Epithelial cell of proximal tubule (primary cell): Measurements from ENCODE around the gene PPP3CA. TPM values are rescaled to one million over a fixed set of nuclear protein-coding genes. Genes with fewer than 3 reads are reported as not detected.

Source experiments
- DNase-seq: peaks from one replicate; pipeline ENCODE4 v3.0.0-alpha.2; 2011; ENCODE audit warnings: low read depth
- H3K4me3 ChIP-seq: 2 replicates; pipeline ENCODE4 v1.5.1; 2011; ENCODE audit warnings: low read depth, mild to moderate bottlenecking, low read length
- CTCF ChIP-seq: conservative IDR thresholded peaks from 2 replicates; pipeline ENCODE4 v1.5.1; 2012; ENCODE audit warnings: low read depth, mild to moderate bottlenecking, low read length
- total RNA-seq: library from RNA; depleted of rRNA; stranded (reverse); fragments of >200 nt; gene quantifications from 2 replicates; pipeline ENCODE4 v1.2.3, GENCODE V29; 2015

Gene PPP3CA
- total RNA-seq, 1 donor from 2014 or later: 16.5 TPM

- DNase-seq: no peak
- no peak for TF ChIP-seq CTCF
- no peak overlapping the region for H3K4me3 ChIP-seq
Observed at GRCh38 chr4:101028886-101029285, 318.4 kb downstream of the PPP3CA start.

- no peak overlapping the region for H3K4me3 ChIP-seq
- TF ChIP-seq CTCF: no peak
- no peak for DNase-seq
Observed at GRCh38 chr4:101027721-101028120, 319.6 kb downstream of the PPP3CA start.

- DNase-seq: no peak
- no peak for TF ChIP-seq CTCF
- H3K4me3 ChIP-seq: no peak overlapping the region
Observed at GRCh38 chr4:101025755-101026154, 321.6 kb downstream of the PPP3CA start.

GRCh38 chr4:101022151-101023024 is 324.9 kb downstream of the PPP3CA start:
- no peak overlapping the region for H3K4me3 ChIP-seq
- no peak for DNase-seq
- no peak for TF ChIP-seq CTCF

- no peak for DNase-seq
- no peak overlapping the region for H3K4me3 ChIP-seq
- no peak for TF ChIP-seq CTCF
Observed at GRCh38 chr4:101020956-101021355, 326.4 kb downstream of the PPP3CA start.

GRCh38 chr4:101019941-101020401 is 327.4 kb downstream of the PPP3CA start:
- TF ChIP-seq CTCF: no peak
- no peak overlapping the region for H3K4me3 ChIP-seq
- peak; percentile 40 for DNase-seq

- no peak for TF ChIP-seq CTCF
Observed at GRCh38 chr4:101019313-101019712, 328.0 kb downstream of the PPP3CA start.

More at GRCh38 chr4:101019313-101019712, 328.0 kb downstream of the PPP3CA start:
- H3K4me3 ChIP-seq: no peak overlapping the region
- no peak for DNase-seq
